OCI-LY1 (cell line): ENCODE measurements around the gene CYBA.

Source experiments
- CTCF ChIP-seq: fragments of 200-600 bp; sonication (generic), shearing (Covaris generic); IDR thresholded peaks from 2 replicates; pipeline ENCODE4 v1.5.1; 2017; ENCODE audit warnings: mild to moderate bottlenecking, antibody characterized with exemption, low read length, moderate library complexity, mixed read lengths
- EZH2 ChIP-seq: fragments of 200-600 bp; sonication (generic), shearing (Covaris generic); IDR thresholded peaks from 2 replicates; pipeline ENCODE4 v1.8.0; 2017; ENCODE audit warnings: borderline replicate concordance, mixed run types, mild to moderate bottlenecking, antibody characterized with exemption, low read length, moderate library complexity, mixed read lengths

GRCh38 chr16:88681709-88682451, 31.0 kb upstream of the CYBA start:
- TF ChIP-seq CTCF (no peak), EZH2 (no peak)
